ENCODE measurements around the gene ALDH1A1. TPM values are rescaled to one million over a fixed set of nuclear protein-coding genes. Genes with fewer than 3 reads are reported as not detected.

The ALDH1A1 gene
- total and polyA plus RNA-seq, 9 of the 15 experiments (the other 6 are each of a cell fraction or from before 2014, with no cell fraction given): 1.8 to 86.3 (median 24.4) TPM

DNA sequence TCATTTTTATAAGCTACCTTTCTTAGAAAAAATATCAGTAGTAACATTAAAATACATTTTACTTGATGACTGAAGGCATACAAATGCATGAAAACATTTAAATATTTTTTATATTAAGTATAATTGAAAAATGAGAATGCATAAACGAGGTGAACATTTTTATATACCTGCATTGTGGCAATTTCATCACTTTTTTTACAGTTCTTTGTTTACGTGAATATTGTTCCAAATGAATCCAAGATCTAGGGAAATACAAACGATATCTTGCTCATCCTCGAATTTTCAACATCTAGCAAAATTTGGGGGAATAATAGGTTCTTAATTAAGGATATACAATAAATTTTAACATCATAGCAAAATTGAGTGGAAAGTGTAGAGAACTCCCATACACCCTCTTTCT is 45.5 kb upstream of the ALDH1A1 start:
- FAIRE-seq: no peak
- Histone ChIP-seq H3K9me1 (ENCODE audit: control insufficient read depth, insufficient read depth, low read length) (no peaks in the 10 kb centered on the region), H3K9ac (ENCODE audit: insufficient read depth in 1 of 2, low read depth in 2 of 2, low read length in 2 of 2) (no peak overlapping the region), H3K4me1 (replicated peaks in 1 of 2; ENCODE audit: control insufficient read depth in 2 of 2, insufficient read depth in 2 of 2, low read length in 2 of 2) (peaks cover 5 to 12% of the 10 kb centered on the region in 2 experiments; a peak in 4 of 5 replicates), H3K79me2 (ENCODE audit: control insufficient read depth, insufficient read depth, low read length) (no peaks in the 10 kb centered on the region), H3K4me3 (no peak overlapping the region), H3K9me3 (replicated peaks; ENCODE audit: control insufficient read depth, insufficient read depth, low read depth, low read length) (0 out of 2 replicates have a peak, but pooled peaks cover 4% of the 10 kb centered on the region), H4K20me1 (replicated peaks; ENCODE audit: control insufficient read depth, insufficient read depth, low read length) (no peaks in the 10 kb centered on the region), H3K36me3 (ENCODE audit: control insufficient read depth, insufficient read depth, low read length) (no peaks in the 10 kb centered on the region), H3K27me3 (ENCODE audit: control insufficient read depth in 2 of 2, insufficient read depth in 2 of 2, low read length in 2 of 2) (no peaks in the 10 kb centered on the region), H2AFZ (ENCODE audit: low read depth, low read length) (no peak overlapping the region), H3K27ac (ENCODE audit: extremely low read depth, low read depth, low read length) (no peak overlapping the region), H3K4me2 (ENCODE audit: insufficient read depth, low read length) (no peak overlapping the region)
- TF ChIP-seq RBM15 (IDR thresholded peaks at IDR 0.05; ENCODE audit: insufficient read depth, low read length) (no peak), USF1 (CRISPR knock-in tag; IDR thresholded peaks at IDR 0.05) (no peak), ZNF224 (CRISPR knock-in tag; IDR thresholded peaks at IDR 0.05) (no peak), SLC30A9 (CRISPR knock-in tag; IDR thresholded peaks at IDR 0.05) (no peak), COPS2 (conservative IDR thresholded peaks at IDR 0.05) (no peak), HNRNPL (IDR thresholded peaks at IDR 0.05; ENCODE audit: low read depth, low read length) (no peak), GTF2B (IDR thresholded peaks at IDR 0.05; ENCODE audit: extremely low read depth, insufficient read length) (no peak), ZNF561 (CRISPR knock-in tag; conservative IDR thresholded peaks at IDR 0.05) (no peak), PREB (CRISPR knock-in tag; IDR thresholded peaks at IDR 0.05) (no peak), THAP7 (CRISPR knock-in tag; IDR thresholded peaks at IDR 0.05) (no peak), HOXB6 (CRISPR knock-in tag; IDR thresholded peaks at IDR 0.05; ENCODE audit: borderline replicate concordance) (no peak), NFIC (IDR thresholded peaks at IDR 0.05) (no peak), CBX8 (IDR thresholded peaks at IDR 0.05; ENCODE audit: borderline replicate concordance, extremely low read depth, low read depth, low read length, poor library complexity, severe bottlenecking) (no peak), CHCHD3 (CRISPR knock-in tag; IDR thresholded peaks at IDR 0.05) (no peak), TRIM28 (IDR thresholded peaks at IDR 0.05) (no peak), ZNF830 (CRISPR knock-in tag; IDR thresholded peaks at IDR 0.05) (no peak), EGR1 (conservative IDR thresholded peaks at IDR 0.05) (no peak), NCOR1 (IDR thresholded peaks at IDR 0.05) (no peak), KDM4B (IDR thresholded peaks at IDR 0.05; ENCODE audit: borderline replicate concordance in 2 of 2, low read depth in 1 of 2) (no peak)
- CTCF ChIA-PET (ENCODE audit: low intra/inter-chr PET ratio): no interaction called here
- ATAC-seq: no peak
- 77% methylated on average over 4 of the region's 4 CpGs for WGBS (ENCODE audit: insufficient coverage, low coverage, missing lambda C conversion rate)
- POLR2A ChIA-PET: no interaction called here
- in situ Hi-C loops (cut with MboI) (no loop called here), intact Hi-C loops (cut with micrococcal nuclease) (no loop called here)
- BruUV-seq (replicated peaks): no TSS peak
- DNase-seq (ENCODE audit: extremely low read depth in 1 of 4, low spot score in 3 of 4): no peak
